HepG2 (cell line): ENCODE measurements around the gene RBCK1. TPM values are rescaled to one million over a fixed set of nuclear protein-coding genes. Genes with fewer than 3 reads are reported as not detected.

Experiments
- CHD4 ChIP-seq: fragments of 200-600 bp; sonication (generic); IDR thresholded peaks from 2 replicates; pipeline ENCODE4 v1.7.0; 2017; ENCODE audit warnings: mild to moderate bottlenecking, low read length, borderline replicate concordance
- ELF1 ChIP-seq: sonication (generic); formaldehyde crosslinking; IDR thresholded peaks from 2 replicates; pipeline ENCODE4 v1.4.0; 2020; ENCODE audit warnings: missing genetic modification reagents
- HES4 ChIP-seq: sonication (generic); formaldehyde crosslinking; IDR thresholded peaks from 2 replicates; pipeline ENCODE4 v1.9.0; 2021; ENCODE audit warnings: mild to moderate bottlenecking, missing genetic modification reagents, borderline replicate concordance
- NCOA2 ChIP-seq: sonication (generic); formaldehyde crosslinking; IDR thresholded peaks from 2 replicates; pipeline ENCODE4 v1.8.0; 2022; ENCODE audit warnings: inconsistent platforms
- SMYD3 ChIP-seq: sonication (generic); formaldehyde crosslinking; IDR thresholded peaks from 2 replicates; pipeline ENCODE4 v1.8.1; 2023; ENCODE audit warnings: mild to moderate bottlenecking, missing genetic modification reagents
- SOX13 ChIP-seq, 3 experiments: fragments of 450-650 bp in 1 of 3; sonication (generic) in 1 of 3; formaldehyde crosslinking in 1 of 3; IDR thresholded peaks in 2 of 3; conservative IDR thresholded peaks in 1 of 3; 2 replicates each; pipeline versions ENCODE4 v1.5.0 to v1.6.1; 2016 to 2020; ENCODE audit warnings: antibody characterized with exemption in 1 of 3, mild to moderate bottlenecking in 1 of 3, missing compliant biosample characterization in 1 of 3, missing genetic modification reagents in 1 of 3, moderate library complexity in 1 of 3
- TCF7L2 ChIP-seq: IDR thresholded peaks from 2 replicates; pipeline ENCODE4 v1.6.1; 2011; ENCODE audit warnings: mild to moderate bottlenecking, low read depth, low read length, moderate library complexity
- TOPORS ChIP-seq: sonication (generic); formaldehyde crosslinking; IDR thresholded peaks from 2 replicates; pipeline ENCODE4 v1.8.0; 2023; ENCODE audit warnings: mild to moderate bottlenecking, missing genetic modification reagents
- XRCC5 ChIP-seq: fragments of 200-400 bp; formaldehyde crosslinking; optimal IDR thresholded peaks from 2 replicates; pipeline ENCODE3; 2017; ENCODE audit warnings: mild to moderate bottlenecking, low read length
- ZNF274 ChIP-seq: sonication (generic); formaldehyde crosslinking; IDR thresholded peaks from 2 replicates; pipeline ENCODE4 v1.5.1; 2020; ENCODE audit warnings: mild to moderate bottlenecking, missing genetic modification reagents
- ZNF788 ChIP-seq: sonication (generic); formaldehyde crosslinking; IDR thresholded peaks from 2 replicates; pipeline ENCODE4 v1.5.0; 2020; ENCODE audit warnings: mild to moderate bottlenecking, missing genetic modification reagents, borderline replicate concordance
- ZNF790 ChIP-seq: sonication (generic); formaldehyde crosslinking; IDR thresholded peaks from 2 replicates; pipeline ENCODE4 v1.8.0; 2022; ENCODE audit warnings: missing genetic modification reagents, mild to moderate bottlenecking, borderline replicate concordance
- polyA plus RNA-seq, 8 experiments: library from polyadenylated mRNA; depleted of rRNA in 3 of 8; stranded (reverse) in 7 of 8; unstranded in 1 of 8; fragments of >200 nt; fragmentation: Illumina TruSeq in 4 of 8; extraction: Trizol in 4 of 8; gene quantifications; 2 replicates each; pipeline versions ENCODE4 v1.2.1 to v1.2.3, GENCODE V29; 2011 to 2016; ENCODE audit warnings: low read depth in 4 of 8, missing spikeins in 1 of 8, mixed read lengths in 1 of 8; ENCODE audit not compliant: insufficient read depth in 1 of 8
- total RNA-seq, 5 experiments: library from RNA; depleted of rRNA; stranded (reverse); fragments of >200 nt; fragmentation: Illumina TruSeq; extraction: Trizol; gene quantifications; 2 replicates each; pipeline ENCODE4 v1.2.3, GENCODE V29; 2016; ENCODE audit warnings: low read depth in 1 of 5
- TF ChIP-seq, protein P1 (sequence below): sonication (generic); formaldehyde crosslinking; IDR thresholded peaks from 2 replicates; pipeline ENCODE4 v1.4.0; 2020; ENCODE audit warnings: missing genetic modification reagents
- TF ChIP-seq, protein P2 (sequence below): sonication (generic); formaldehyde crosslinking; IDR thresholded peaks from one replicate; pipeline ENCODE4 v1.5.1; 2020; ENCODE audit warnings: mild to moderate bottlenecking, missing genetic modification reagents; ENCODE audit errors: not compliant biosample characterization
- TF ChIP-seq, protein P3 (sequence below): sonication (generic); formaldehyde crosslinking; IDR thresholded peaks from 2 replicates; pipeline ENCODE4 v1.4.0; 2020; ENCODE audit warnings: missing genetic modification reagents

RBCK1 gene
- total and polyA plus RNA-seq, 2 of the 13 experiments (the other 11 are each of a cell fraction or from before 2014, with no cell fraction given) = 149 to 215 TPM

DNA sequence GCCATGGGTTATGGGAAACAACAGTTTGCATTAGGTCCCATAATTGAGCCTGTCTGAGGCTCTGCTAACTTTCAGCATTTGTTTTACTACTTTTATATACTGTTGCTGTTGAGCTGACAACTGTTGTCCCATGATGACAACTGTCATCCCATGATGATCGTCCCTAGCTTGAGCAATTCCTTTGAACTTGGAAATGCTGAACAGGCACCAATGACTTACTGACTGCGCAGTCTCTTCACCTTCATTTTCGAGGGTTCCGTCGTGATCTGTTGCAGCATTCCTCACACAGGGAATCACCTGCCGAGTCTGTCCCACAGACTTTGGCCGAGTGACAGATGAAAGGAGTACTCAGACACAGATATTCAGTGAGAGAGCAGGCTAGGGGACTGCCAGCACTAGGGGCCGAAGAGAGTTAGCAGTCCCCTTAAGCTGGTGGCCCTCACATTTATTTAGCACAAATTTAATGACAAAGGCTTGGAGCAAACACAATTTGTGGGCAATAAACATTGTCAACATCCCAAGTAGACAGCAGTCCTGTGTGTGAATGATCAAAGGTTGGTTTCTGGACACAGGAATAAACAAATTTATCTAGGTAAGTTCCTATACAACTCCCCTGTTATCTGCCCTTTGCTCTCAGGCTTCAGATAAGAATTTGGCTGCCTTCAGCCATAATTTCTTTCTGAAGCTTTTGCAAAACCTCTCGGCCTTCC is 64.2 kb downstream of the RBCK1 start (continued):
- TF ChIP-seq HES4 (CRISPR knock-in tag) (peak; percentile 24; the same call in 1 of the 2 replicates), ZNF274 (CRISPR knock-in tag) (0 out of 2 replicates have a peak, but pooled peaks have one; percentile 28), CHD4 (peak; percentile 39; the same call in 1 of the 2 replicates), XRCC5 (peak; percentile 31), TCF7L2 (no peak), ZNF788 (CRISPR knock-in tag) (0 out of 2 replicates have a peak, but pooled peaks have one; percentile 14), SMYD3 (CRISPR knock-in tag) (0 out of 2 replicates have a peak, but pooled peaks have one; percentile 13), SOX13 (IDR thresholded peaks at IDR 0.05) (no peak), SOX13 (CRISPR knock-in tag; conservative IDR thresholded peaks at IDR 0.05 in 1 of 2, IDR thresholded peaks at IDR 0.05 in 1 of 2) (peak in 1 of 2 experiments; percentile 56; a peak in 2 of 4 replicates), ZNF790 (CRISPR knock-in tag) (peak; percentile 67; the same call in 1 of the 2 replicates), NCOA2 (CRISPR knock-in tag) (peak; percentile 45; the same call in 1 of the 2 replicates), ELF1 (CRISPR knock-in tag) (0 out of 2 replicates have a peak, but pooled peaks have one; percentile 13), TOPORS (CRISPR knock-in tag) (peak; percentile 98)
- TF ChIP-seq, protein P1, sequence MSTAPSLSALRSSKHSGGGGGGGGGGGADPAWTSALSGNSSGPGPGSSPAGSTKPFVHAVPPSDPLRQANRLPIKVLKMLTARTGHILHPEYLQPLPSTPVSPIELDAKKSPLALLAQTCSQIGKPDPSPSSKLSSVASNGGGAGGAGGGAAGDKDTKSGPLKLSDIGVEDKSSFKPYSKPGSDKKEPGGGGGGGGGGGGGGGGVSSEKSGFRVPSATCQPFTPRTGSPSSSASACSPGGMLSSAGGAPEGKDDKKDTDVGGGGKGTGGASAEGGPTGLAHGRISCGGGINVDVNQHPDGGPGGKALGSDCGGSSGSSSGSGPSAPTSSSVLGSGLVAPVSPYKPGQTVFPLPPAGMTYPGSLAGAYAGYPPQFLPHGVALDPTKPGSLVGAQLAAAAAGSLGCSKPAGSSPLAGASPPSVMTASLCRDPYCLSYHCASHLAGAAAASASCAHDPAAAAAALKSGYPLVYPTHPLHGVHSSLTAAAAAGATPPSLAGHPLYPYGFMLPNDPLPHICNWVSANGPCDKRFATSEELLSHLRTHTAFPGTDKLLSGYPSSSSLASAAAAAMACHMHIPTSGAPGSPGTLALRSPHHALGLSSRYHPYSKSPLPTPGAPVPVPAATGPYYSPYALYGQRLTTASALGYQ (CRISPR knock-in tag) = peak; percentile 59
- TF ChIP-seq, protein P2, sequence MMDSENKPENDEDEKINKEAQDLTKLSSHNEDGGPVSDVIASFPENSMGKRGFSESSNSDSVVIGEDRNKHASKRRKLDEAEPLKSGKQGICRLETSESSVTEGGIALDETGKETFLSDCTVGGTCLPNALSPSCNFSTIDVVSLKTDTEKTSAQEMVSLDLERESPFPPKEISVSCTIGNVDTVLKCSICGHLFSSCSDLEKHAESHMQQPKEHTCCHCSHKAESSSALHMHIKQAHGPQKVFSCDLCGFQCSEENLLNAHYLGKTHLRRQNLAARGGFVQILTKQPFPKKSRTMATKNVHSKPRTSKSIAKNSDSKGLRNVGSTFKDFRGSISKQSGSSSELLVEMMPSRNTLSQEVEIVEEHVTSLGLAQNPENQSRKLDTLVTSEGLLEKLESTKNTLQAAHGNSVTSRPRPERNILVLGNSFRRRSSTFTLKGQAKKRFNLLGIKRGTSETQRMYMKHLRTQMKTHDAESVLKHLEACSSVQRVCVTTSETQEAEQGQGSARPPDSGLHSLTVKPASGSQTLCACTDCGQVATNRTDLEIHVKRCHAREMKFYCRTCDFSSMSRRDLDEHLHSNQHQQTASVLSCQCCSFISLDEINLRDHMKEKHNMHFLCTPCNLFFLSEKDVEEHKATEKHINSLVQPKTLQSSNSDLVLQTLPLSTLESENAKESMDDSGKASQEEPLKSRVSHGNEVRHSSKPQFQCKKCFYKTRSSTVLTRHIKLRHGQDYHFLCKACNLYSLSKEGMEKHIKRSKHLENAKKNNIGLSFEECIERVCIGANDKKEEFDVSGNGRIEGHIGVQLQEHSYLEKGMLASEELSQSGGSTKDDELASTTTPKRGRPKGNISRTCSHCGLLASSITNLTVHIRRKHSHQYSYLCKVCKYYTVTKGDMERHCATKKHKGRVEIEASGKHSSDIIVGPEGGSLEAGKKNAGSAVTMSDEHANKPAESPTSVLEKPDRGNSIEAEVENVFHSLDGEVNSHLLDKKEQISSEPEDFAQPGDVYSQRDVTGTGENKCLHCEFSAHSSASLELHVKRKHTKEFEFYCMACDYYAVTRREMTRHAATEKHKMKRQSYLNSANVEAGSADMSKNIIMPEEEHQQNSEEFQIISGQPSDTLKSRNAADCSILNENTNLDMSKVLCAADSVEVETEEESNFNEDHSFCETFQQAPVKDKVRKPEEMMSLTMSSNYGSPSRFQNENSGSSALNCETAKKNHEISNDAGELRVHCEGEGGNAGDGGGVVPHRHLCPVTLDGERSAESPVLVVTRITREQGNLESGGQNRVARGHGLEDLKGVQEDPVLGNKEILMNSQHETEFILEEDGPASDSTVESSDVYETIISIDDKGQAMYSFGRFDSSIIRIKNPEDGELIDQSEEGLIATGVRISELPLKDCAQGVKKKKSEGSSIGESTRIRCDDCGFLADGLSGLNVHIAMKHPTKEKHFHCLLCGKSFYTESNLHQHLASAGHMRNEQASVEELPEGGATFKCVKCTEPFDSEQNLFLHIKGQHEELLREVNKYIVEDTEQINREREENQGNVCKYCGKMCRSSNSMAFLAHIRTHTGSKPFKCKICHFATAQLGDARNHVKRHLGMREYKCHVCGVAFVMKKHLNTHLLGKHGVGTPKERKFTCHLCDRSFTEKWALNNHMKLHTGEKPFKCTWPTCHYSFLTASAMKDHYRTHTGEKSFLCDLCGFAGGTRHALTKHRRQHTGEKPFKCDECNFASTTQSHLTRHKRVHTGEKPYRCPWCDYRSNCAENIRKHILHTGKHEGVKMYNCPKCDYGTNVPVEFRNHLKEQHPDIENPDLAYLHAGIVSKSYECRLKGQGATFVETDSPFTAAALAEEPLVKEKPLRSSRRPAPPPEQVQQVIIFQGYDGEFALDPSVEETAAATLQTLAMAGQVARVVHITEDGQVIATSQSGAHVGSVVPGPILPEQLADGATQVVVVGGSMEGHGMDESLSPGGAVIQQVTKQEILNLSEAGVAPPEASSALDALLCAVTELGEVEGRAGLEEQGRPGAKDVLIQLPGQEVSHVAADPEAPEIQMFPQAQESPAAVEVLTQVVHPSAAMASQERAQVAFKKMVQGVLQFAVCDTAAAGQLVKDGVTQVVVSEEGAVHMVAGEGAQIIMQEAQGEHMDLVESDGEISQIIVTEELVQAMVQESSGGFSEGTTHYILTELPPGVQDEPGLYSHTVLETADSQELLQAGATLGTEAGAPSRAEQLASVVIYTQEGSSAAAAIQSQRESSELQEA (CRISPR knock-in tag) = no peak
- TF ChIP-seq, protein P3, sequence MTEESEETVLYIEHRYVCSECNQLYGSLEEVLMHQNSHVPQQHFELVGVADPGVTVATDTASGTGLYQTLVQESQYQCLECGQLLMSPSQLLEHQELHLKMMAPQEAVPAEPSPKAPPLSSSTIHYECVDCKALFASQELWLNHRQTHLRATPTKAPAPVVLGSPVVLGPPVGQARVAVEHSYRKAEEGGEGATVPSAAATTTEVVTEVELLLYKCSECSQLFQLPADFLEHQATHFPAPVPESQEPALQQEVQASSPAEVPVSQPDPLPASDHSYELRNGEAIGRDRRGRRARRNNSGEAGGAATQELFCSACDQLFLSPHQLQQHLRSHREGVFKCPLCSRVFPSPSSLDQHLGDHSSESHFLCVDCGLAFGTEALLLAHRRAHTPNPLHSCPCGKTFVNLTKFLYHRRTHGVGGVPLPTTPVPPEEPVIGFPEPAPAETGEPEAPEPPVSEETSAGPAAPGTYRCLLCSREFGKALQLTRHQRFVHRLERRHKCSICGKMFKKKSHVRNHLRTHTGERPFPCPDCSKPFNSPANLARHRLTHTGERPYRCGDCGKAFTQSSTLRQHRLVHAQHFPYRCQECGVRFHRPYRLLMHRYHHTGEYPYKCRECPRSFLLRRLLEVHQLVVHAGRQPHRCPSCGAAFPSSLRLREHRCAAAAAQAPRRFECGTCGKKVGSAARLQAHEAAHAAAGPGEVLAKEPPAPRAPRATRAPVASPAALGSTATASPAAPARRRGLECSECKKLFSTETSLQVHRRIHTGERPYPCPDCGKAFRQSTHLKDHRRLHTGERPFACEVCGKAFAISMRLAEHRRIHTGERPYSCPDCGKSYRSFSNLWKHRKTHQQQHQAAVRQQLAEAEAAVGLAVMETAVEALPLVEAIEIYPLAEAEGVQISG (CRISPR knock-in tag) = 0 out of 2 replicates have a peak, but pooled peaks have one; percentile 21
